Heart left ventricle (tissue), 13 donors: ENCODE data around the gene DDN.
A peak's percentile ranks its signal among the peaks of the same experiment; 100 is the strongest.

Source experiments
- POLR2A ChIP-seq, 2 donors: fragments of 450-650 bp; IDR thresholded peaks; one replicate each; pipeline ENCODE4 v1.6.1; 2017; ENCODE audit warnings: antibody characterized with exemption in 2 of 2, mild to moderate bottlenecking in 2 of 2, moderate library complexity in 2 of 2
- TF ChIP-seq, protein P1 (sequence below), 12 donors: fragments of 200-600 bp; sonication (generic) in 4 of 12; IDR thresholded peaks; one replicate each; pipeline versions ENCODE4 v1.5.0 to v1.8.0; 2018 to 2022; ENCODE audit warnings: antibody characterized with exemption in 12 of 12, mild to moderate bottlenecking in 5 of 12
- donor health status: ischemic (EF 13 %, LVEDD 7.1; RV severe dilation, severe dysfunction).
- donor health status: DM: no; HTN: yes; CAD: no.
- donor health status: DM: no; HTN: no; CAD: no.
- donor health status: ischemic (EF 25% LVEDD 6.9; RV normal size, moderate dysfunction).
- donor health status: ischemic (EF 25% LVEDD 5.7; RV mildly dilated, moderate dysfunction).
- donor health status: ischemic (EF 35%, LVEDD 5.7; RV mildly dilated, moderate dysfunction).
- donor health status: nonischemic (EF 11% LVEDD 7.7; RV severe dilation, severe dysfunction).
- donor health status: DM: yes; HTN: yes; CAD: no.
- donor health status: PGD.
- donor health status: ischemic (EF 29% LVEDD 5.4; RV normal size, mild dysfunction).
- donor health status: nonischemic (EF 23%, LVEDD 6.1; RV moderate dilation, normal function).

DNA sequence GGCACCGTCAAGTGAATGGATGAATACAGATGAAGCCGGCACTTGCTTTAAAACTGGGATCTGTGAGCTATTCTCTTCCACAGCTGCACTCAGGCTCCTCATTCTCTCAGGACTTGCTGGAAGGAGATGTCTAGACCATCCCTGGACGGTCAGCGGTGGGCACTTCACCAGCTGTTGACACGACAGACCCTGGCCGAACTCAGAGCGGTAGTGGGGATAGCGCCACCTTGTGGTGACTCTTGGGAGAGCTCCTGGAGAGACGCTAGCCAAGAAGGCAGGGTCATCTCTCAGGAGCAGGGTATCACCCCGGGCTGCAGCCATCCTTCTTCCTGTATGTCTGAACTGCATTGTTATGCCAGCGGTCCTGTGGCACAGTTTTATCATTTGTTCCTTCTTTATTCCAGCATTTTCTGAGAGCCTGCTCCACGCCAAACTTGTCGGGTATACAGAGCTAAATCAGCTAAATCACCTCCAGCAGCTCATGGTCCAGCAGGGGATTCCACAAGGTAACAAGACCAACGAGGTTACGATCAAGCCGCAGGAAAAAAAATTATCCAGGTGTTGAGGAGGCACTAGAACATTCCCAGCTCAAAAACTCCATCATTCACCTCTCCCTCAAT, 11.0 kb downstream of the DDN start:
- TF ChIP-seq, protein P1, sequence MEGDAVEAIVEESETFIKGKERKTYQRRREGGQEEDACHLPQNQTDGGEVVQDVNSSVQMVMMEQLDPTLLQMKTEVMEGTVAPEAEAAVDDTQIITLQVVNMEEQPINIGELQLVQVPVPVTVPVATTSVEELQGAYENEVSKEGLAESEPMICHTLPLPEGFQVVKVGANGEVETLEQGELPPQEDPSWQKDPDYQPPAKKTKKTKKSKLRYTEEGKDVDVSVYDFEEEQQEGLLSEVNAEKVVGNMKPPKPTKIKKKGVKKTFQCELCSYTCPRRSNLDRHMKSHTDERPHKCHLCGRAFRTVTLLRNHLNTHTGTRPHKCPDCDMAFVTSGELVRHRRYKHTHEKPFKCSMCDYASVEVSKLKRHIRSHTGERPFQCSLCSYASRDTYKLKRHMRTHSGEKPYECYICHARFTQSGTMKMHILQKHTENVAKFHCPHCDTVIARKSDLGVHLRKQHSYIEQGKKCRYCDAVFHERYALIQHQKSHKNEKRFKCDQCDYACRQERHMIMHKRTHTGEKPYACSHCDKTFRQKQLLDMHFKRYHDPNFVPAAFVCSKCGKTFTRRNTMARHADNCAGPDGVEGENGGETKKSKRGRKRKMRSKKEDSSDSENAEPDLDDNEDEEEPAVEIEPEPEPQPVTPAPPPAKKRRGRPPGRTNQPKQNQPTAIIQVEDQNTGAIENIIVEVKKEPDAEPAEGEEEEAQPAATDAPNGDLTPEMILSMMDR (IDR thresholded peaks at IDR 0.05): peak; percentile 67 to 92 (median 80)
- TF ChIP-seq POLR2A (IDR thresholded peaks at IDR 0.05): no peak
